D721Med (cell line): ENCODE results near the gene NFATC1.
"Not testable (repeated sequence)": the region's sequence is repeated elsewhere in the genome, so short reads cannot be mapped to it uniquely, and the experiment has no call there.

Experiments used
- DNase-seq: peaks from one replicate; pipeline ENCODE4 v3.0.0; 2011; ENCODE audit warnings: low spot score; ENCODE audit not compliant: insufficient read length
- FAIRE-seq: peaks from 2 replicates; lab custom pipeline; 2011; peaks lifted over from hg19 to GRCh38; lab: Jason Lieb, UNC
- CTCF ChIP-seq: IDR thresholded peaks from 2 replicates; pipeline ENCODE4 v1.5.1; 2012; ENCODE audit warnings: mild to moderate bottlenecking, control low read depth; ENCODE audit not compliant: insufficient read depth; ENCODE audit errors: missing control alignments

The NFATC1 gene

GRCh38 chr18:79502782-79503181 is 107.1 kb downstream of the NFATC1 start:
- TF ChIP-seq CTCF = no peak
- FAIRE-seq (no peak), DNase-seq (no peak)

GRCh38 chr18:79503406-79503805 is 107.7 kb downstream of the NFATC1 start:
- DNase-seq = no peak
- TF ChIP-seq CTCF = no peak
- FAIRE-seq = no peak

- FAIRE-seq (no peak), DNase-seq (no peak)
- TF ChIP-seq CTCF = no peak
Observed at GRCh38 chr18:79504034-79504433, 108.3 kb downstream of the NFATC1 start.

- not testable (repeated sequence) for DNase-seq, FAIRE-seq
Observed at GRCh38 chr18:79504495-79504894, 108.8 kb downstream of the NFATC1 start.

- DNase-seq, FAIRE-seq: not testable (repeated sequence)
Observed at GRCh38 chr18:79505465-79505864, 109.7 kb downstream of the NFATC1 start.

GRCh38 chr18:79506191-79507075 is 110.7 kb downstream of the NFATC1 start:
- FAIRE-seq (no peak), DNase-seq (no peak)
- TF ChIP-seq CTCF = no peak

- no peak for TF ChIP-seq CTCF
- DNase-seq (no peak), FAIRE-seq (no peak)
Observed at GRCh38 chr18:79507076-79507545, 111.4 kb downstream of the NFATC1 start.
